SH-SY5Y (cell line): ENCODE results near the gene TPPP3.

Source experiments
- GATA2 ChIP-seq: IDR thresholded peaks from 2 replicates; pipeline ENCODE4 v1.6.1; 2011; ENCODE audit warnings: mild to moderate bottlenecking, low read depth, low read length
- GATA3 ChIP-seq: IDR thresholded peaks from 2 replicates; pipeline ENCODE4 v1.6.1; 2011; ENCODE audit warnings: low read depth, mild to moderate bottlenecking, low read length, moderate library complexity

The TPPP3 gene

GRCh38 chr16:67430504-67430976, 37.2 kb upstream of the TPPP3 start:
- TF ChIP-seq GATA2 (no peak), GATA3 (no peak)

GRCh38 chr16:67429799-67430503, 36.7 kb upstream of the TPPP3 start:
- no peak for TF ChIP-seq GATA2
- TF ChIP-seq GATA3, result no peak

GRCh38 chr16:67429053-67429798, 35.9 kb upstream of the TPPP3 start:
- no peak for TF ChIP-seq GATA2
- no peak for TF ChIP-seq GATA3

- TF ChIP-seq GATA3 (no peak), GATA2 (no peak)
Measured at GRCh38 chr16:67428146-67428731, 34.9 kb upstream of the TPPP3 start.

- TF ChIP-seq GATA3 (no peak), GATA2 (no peak)
Measured at GRCh38 chr16:67426950-67427349, 33.7 kb upstream of the TPPP3 start.

GRCh38 chr16:67426022-67426421, 32.7 kb upstream of the TPPP3 start:
- no peak for TF ChIP-seq GATA2
- no peak for TF ChIP-seq GATA3

GRCh38 chr16:67425580-67425979, 32.3 kb upstream of the TPPP3 start:
- TF ChIP-seq GATA2, result no peak

- TF ChIP-seq GATA3 (no peak), GATA2 (no peak)
Measured at GRCh38 chr16:67425061-67425460, 31.8 kb upstream of the TPPP3 start.

- TF ChIP-seq GATA3, result no peak
- TF ChIP-seq GATA2, result no peak
Measured at GRCh38 chr16:67424261-67424615, 30.9 kb upstream of the TPPP3 start.

- no peak for TF ChIP-seq GATA3
- TF ChIP-seq GATA2, result no peak
Measured at GRCh38 chr16:67423611-67424260, 30.4 kb upstream of the TPPP3 start.

GRCh38 chr16:67423015-67423414, 29.7 kb upstream of the TPPP3 start:
- TF ChIP-seq GATA2 (no peak), GATA3 (no peak)

GRCh38 chr16:67421030-67421429, 27.7 kb upstream of the TPPP3 start:
- no peak for TF ChIP-seq GATA3
- TF ChIP-seq GATA2, result no peak

GRCh38 chr16:67419931-67420330, 26.6 kb upstream of the TPPP3 start:
- TF ChIP-seq GATA3, result no peak
- TF ChIP-seq GATA2, result no peak

- TF ChIP-seq GATA3 (no peak), GATA2 (no peak)
Measured at GRCh38 chr16:67419502-67419901, 26.2 kb upstream of the TPPP3 start.
